Ammon's horn (tissue), 1 donor: ENCODE measurements around the gene TRDN.

ENCODE experiments used
- DNase-seq: peaks from one replicate; pipeline ENCODE4 v3.0.0-alpha.2; 2016; ENCODE audit warnings: low spot score

TRDN gene, protein sequence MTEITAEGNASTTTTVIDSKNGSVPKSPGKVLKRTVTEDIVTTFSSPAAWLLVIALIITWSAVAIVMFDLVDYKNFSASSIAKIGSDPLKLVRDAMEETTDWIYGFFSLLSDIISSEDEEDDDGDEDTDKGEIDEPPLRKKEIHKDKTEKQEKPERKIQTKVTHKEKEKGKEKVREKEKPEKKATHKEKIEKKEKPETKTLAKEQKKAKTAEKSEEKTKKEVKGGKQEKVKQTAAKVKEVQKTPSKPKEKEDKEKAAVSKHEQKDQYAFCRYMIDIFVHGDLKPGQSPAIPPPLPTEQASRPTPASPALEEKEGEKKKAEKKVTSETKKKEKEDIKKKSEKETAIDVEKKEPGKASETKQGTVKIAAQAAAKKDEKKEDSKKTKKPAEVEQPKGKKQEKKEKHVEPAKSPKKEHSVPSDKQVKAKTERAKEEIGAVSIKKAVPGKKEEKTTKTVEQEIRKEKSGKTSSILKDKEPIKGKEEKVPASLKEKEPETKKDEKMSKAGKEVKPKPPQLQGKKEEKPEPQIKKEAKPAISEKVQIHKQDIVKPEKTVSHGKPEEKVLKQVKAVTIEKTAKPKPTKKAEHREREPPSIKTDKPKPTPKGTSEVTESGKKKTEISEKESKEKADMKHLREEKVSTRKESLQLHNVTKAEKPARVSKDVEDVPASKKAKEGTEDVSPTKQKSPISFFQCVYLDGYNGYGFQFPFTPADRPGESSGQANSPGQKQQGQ

DNA sequence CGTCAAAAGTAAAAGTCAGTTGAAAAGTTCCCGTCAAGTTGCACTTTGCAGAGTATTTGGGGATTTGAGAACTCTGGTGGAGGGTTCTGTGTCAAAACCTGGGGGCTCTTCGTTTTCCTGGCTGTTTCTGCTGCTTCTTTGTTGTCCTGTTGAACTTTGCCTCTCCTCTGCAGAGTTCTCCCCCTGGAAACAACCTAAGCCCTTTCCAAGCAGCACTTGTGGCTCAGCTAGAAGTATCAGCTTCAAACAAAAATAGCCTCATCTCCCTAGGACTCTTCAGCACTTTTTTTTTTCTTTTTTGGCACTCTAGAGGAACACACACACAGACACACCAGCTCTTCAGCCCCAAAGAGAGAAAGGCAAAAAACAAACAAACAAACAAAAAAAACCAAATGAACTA, at the start of gene TRDN:
TRDN (minus strand) TSS at position 169 of the 400 bp plus-strand sequence. CDS start 175 bp downstream, outside the sequence.
- no peak for DNase-seq

DNA sequence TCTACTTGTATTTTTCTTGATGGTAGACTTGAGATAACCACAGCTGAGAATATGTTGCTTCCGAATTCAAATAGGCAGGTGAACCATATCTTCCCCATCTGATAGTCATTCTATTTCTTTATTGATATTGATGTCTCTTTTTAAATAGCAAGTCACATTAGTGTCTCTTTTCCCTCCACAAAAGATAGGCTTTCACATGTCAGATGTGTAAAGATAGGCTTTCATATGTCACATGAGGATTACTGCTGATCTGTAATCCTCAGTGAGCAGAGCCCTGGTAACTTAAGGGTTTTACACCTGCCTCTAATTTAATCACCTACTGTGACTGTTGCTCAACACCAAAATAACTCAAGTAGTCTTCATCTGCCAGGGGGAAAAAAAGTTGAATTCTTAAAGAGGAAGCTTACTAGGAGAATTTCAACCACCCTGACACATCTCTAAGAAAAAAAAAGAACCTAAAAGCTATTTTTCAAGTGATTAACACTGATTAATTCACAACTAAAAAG, 45.3 kb upstream of the TRDN start:
- no peak for DNase-seq

GRCh38 chr6:123677897-123678296, 41.1 kb upstream of the TRDN start:
- DNase-seq, result no peak

DNA sequence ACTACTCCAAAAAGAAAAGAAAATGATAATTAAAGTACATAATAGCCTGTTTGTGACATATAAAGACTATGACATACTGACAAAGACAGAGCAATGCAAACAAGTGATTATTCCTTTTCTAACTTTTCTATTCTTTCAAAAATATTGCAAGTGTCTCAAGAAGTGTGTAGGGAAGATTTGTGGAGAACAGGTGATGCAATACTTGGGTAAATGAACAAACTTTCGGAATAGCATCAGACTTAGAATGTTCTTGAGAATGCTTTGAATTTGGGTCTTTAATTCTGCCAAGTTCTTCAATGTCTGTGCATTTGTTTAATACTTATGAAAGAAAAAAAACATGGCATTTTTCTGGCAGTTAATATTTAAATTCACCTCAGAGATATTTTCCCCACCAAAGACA, 40.0 kb upstream of the TRDN start:
- no peak for DNase-seq

GRCh38 chr6:123668965-123669591, 32.3 kb upstream of the TRDN start:
- DNase-seq, result no peak

GRCh38 chr6:123668063-123668462, 31.3 kb upstream of the TRDN start:
- DNase-seq, result no peak

GRCh38 chr6:123663436-123663835, 26.7 kb upstream of the TRDN start:
- no peak for DNase-seq

- DNase-seq, result no peak
Measured at GRCh38 chr6:123662757-123663156, 26.0 kb upstream of the TRDN start.

GRCh38 chr6:123661105-123661891, 24.5 kb upstream of the TRDN start:
- no peak for DNase-seq

GRCh38 chr6:123659960-123660748, 23.4 kb upstream of the TRDN start:
- DNase-seq, result no peak

GRCh38 chr6:123658848-123659247, 22.1 kb upstream of the TRDN start:
- DNase-seq, result no peak

DNA sequence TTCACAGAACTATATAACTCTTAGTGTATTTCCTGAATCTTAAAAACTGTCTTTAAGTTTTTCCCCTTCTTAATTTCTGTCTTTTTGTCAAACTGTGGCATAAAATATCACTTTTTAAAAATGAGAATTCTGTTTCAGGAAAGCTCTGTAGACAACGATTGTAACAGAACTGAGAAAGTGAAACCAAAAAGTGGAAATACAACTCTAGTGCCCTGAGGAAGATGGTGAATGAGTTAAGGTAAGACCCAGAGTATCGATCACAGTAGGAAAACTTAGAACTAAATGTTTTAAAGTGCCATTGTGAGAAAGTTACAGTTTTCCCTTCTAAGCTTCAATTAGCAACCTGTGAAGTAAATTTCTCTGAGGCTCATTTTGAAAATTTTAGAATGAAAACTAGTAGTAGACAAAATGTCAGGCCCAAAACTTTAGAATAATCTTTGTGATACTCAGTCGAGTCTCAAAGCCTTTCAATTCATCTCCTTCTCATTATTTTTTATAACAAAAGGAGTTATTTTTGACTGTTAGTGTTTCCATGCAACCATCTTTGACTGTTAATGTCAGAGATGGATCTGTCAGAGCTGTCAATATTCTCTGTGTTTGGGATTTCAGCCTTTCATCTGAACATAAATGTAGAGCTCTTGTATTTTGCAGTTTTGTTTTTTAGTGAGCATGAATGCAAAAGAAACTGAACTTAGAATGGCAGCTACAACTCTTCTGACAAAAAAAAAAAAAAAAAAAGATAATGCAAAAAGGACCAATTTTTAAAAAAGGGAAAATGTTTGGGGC, 19.0 kb upstream of the TRDN start:
- DNase-seq, result no peak

GRCh38 chr6:123648723-123649122, 12.0 kb upstream of the TRDN start:
- DNase-seq, result no peak

GRCh38 chr6:123648020-123648580, 11.3 kb upstream of the TRDN start:
- no peak for DNase-seq

GRCh38 chr6:123641497-123641896, 4.7 kb upstream of the TRDN start:
- DNase-seq, result no peak

GRCh38 chr6:123640567-123641187, 3.9 kb upstream of the TRDN start:
- DNase-seq, result no peak

DNA sequence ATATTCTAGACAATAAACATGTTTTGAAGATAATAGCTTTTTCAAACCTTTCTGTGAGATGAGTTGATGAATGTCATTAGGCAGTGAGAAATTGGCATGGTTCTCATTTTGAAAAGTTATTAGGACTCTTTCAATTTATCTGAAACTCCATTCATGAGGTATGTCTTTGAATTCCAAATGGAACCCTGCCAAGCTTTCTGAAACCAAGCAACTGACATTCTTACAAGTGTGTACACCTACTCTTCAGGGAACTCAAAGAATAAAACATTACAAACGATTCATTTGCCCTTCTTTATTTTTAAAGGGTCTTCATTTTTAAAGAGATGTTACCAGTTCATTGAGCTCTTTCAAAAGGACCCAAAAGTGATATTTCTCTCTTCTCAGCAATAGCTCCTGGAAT, 2.1 kb upstream of the TRDN start:
- DNase-seq, result peak; percentile 3

DNA sequence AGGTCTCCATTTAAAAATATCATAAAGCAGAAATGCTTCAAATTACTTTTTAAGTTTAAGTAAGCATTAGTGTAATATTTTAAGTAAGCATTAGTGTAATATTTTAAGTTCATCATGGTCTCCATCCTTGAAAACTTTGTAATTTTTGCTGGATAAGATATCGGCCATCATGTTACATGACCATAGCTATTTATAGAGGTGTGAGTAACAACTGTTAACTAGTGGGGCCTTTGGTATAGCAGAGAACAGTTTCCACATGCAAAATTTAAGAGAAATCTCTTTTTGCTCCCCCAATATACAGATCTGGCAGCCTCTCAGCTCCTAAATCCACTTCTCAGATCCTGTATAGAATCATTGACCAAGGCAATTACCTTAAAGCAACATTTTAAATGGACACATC, 468 bp downstream of the TRDN start:
- DNase-seq, result no peak

DNA sequence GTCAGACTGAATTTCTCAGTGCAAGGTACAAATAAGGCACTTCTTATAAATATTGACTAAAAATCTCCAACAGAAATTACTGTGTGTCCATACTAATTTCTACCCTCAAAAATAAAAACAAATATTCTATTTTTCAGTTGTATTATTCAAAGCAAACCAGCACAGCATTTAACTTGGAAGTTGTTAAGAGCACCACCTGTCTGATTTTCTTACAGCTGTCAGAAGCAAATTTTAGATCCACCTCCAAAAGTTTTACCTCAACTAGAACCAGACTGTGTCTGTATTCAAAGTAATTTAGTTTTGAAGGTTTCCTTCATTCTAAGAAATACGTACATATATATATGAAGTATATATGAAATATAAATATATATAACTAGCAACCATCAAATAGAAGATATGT, 1.2 kb downstream of the TRDN start:
- no peak for DNase-seq

- no peak for DNase-seq
Measured at GRCh38 chr6:123635144-123635543, 1.6 kb downstream of the TRDN start.
